Retina (tissue), 1 donor: ENCODE data around the gene AIG1.
A peak's percentile ranks its signal among the peaks of the same experiment; 100 is the strongest.

Experiments
- DNase-seq: peaks from one replicate; pipeline ENCODE4 v3.0.0-alpha.2; 2016

AIG1 gene

DNA sequence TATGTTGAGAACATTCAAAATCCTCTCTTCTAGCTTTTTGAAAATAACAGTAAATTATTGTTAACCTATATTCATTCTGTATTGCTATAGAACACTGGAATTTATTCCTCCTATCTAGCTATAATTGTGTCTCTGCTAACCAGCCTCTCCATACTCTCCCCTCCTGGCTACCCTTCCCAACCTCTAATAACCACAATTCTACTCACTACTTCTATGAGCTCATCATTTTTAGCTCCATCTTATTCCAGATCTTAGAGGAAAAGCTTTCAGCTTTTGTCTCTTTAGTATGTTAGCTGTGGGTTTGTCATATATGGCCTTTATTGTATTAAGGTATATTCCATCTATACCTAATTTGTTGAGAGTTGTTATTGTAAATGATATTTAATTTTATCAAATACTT is 108.8 kb downstream of the AIG1 start:
- DNase-seq, result no peak

DNA sequence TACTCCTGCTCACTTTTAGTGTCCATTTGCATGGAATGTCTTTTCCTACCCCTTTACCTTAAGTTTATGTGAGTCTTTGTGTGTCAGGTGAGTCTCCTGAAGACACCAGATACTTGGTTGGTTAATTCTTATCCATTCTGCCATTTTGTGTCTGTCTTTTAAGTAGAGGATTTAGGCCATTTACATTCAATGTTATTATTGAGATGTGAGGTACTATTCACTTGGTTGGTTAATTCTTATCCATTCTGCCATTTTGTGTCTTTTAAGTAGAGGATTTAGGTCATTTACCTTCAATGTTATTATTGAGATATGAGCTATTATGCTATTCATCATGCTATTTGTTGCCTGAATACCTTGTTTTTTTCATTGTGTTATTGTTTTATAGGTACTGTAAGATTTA is 113.8 kb downstream of the AIG1 start:
- no peak for DNase-seq

DNA sequence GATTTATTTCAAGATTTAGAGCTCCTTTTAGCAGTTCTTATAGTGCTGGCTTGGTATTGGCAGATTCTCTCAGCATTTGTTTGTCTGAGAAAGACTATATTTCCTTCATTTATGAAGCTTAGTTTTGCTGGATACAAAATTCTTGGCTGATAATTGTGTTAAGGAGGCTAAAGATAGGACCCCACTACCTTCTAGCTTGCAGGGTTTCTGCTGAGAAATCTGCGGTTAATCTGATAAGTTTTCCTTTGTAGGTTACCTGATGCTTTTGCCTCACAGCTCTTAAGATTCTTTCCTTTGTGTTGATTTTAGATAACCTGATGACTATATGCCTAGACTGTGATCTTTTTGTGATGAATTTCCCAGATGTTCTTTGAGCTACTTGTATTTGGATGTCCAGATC is 114.3 kb downstream of the AIG1 start:
- no peak for DNase-seq

DNA sequence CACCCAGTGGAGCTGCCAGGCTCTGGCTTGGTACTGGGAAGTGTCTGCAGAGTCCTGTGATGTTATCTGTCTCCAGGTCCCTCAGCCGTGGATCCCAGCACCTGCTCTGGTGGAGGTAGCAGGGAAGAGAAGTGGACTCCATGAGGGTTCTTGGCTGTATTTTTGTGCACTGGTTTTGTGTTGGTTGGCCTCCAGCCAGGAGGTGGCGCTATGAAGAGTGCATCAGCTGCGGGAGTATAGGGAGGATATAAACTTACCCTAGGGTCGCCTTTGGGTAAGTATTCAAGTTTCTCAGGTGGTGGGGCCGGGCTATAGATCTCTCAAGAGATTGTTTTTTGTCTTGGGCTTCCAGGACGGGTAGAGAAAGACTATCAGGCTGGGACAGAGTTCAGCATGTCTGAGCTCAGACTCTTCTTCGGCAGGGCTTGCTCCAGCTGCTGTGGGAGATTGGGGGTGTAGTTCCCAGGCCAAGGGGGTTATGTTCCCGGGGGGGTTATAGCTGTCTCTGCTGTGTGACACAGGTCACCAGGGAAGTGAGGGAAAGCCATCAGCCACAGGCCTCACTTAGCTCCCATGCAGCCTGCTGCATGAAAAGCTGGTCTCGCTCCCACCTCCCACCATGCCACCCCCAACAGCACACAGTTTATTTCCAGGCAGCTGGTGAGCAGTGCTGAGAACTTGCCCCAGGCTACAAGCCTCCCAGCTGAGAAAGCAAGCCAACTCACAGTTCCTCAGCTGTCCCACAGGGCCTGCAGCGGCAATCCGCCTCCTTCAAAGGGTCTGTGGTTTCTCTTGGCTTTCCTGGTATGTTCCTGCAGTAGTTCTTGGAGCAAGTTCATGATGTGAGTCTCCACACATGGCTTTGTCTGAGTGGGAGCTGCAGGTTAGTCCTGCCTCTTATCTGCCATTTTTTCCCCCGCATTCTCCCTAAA is 115.7 kb downstream of the AIG1 start:
- DNase-seq, result no peak

DNA sequence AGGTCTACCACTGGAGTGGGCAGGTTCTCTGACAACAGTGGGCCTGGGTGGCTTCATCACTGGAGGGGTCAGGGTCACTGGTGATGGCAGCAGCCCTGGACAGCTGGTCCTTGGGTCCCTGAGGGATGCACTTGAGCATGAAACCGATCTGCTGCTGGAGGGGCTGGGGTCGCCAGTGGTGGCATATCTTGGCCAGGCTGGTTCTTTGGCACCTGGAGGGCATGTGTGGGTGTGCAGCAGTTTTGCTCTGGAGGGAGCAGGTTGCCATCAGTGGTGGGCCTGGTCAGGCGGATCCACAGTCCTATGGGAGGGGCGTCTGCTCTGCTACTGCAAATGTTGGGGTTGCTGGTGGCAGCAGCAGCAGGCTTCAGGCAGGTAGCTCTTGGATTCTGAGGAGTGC is 117.0 kb downstream of the AIG1 start:
- DNase-seq, result no peak

DNA sequence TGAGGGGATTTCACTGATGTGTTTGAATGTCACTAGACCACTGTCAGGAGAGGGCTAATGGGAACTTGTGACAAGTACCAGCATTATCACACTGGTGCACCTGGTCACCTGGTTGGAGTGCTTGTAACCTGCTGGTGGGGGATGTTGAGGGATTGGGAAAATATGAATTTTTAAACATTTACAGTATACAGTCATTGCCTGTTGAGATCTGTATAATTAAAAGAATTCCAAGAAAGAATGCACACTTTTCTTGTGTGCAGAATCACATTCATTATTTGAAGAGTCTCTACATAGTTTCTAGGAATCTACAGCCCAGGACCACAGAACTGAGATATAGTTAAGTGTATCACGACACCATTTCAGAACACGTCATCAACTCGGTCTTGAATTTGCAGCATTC is 118.4 kb downstream of the AIG1 start:
- DNase-seq, result no peak

DNA sequence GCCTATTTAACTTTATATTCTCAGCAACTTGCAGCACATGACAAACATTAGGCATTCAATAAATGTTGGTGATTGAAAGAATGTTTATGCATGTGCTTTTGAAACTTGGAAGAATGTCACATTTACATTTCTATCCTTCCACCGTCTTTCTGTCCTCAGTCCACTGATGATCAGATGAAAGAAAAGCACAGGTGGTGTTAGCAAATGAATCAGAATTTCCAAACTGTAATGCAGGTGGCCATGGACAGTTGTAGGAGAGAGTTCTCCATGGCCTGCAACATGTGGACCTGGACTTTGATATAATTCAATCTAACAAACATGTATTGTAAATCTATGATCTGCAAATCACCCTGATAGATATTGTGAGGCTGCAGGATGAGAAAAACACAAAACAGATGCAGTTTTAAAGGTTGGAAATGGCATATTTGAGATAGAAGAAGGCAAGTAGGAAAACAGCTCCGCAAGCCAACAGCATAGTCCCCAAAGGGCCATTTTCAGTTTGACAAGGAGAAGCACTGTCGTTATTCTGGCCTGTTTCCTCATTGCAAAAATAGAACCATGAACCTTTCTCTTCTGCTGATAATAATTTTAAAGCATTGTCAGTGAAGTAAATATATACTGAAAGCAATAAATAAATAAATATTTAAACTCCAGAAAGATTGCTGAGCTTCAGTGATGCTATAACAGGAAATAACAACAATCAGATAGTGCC is 119.4 kb downstream of the AIG1 start:
- no peak for DNase-seq

DNA sequence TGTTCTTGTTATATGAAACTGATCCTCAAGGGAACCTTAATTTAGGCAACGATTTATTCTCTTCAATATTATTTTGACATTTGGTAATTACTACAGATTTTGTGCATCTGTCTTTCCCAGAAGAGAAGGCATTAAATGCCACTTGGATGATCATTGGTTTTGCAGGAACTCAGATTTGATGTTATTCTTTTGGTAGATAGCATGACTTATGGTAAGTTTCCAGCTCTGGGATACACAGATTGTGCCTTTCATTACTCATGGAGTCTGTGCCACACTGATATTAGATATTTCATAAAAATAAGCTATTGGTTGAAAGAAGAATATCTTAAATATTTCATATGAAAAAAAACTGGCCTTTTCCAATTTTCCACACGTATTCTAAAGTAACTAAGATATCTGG is 120.1 kb downstream of the AIG1 start:
- DNase-seq, result no peak

DNA sequence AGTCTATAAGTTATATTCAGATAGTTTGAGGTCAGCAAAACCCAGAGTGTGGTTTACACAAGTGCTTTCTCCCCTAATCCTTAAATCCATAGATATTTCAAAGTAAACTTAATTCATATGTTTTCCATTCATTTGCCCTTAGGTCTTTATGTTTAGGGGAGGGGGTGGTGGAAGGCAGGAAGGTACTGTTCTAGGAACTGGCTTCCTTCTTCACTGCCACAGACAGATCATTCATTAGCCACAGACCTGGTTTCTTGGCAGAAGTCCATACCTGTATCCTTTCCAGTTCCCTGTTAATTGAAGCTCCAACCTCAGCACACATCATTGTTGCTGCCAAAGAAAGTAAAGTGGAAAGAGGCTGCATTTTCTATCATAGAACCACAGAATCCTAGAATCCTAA is 123.0 kb downstream of the AIG1 start:
- no peak for DNase-seq

DNA sequence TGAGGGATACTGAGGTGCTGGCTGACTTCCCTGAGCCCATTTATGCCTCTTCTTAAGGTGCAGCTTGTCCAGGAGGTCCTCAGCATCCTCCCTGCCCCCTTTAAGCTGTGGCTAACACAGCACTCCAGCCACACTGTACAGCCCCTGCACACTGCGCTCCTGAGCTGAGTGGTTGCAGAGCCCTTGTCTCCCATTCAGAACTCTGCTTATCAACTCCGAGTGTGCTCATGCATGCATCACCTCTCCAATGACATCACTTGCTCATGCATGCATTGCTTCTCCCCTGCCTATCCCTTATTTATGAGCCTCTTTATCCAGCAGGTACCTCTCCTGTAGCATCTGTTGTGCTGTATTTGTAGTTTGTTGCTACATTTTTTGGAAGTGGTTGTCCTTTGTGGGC is 124.6 kb downstream of the AIG1 start:
- no peak for DNase-seq

DNA sequence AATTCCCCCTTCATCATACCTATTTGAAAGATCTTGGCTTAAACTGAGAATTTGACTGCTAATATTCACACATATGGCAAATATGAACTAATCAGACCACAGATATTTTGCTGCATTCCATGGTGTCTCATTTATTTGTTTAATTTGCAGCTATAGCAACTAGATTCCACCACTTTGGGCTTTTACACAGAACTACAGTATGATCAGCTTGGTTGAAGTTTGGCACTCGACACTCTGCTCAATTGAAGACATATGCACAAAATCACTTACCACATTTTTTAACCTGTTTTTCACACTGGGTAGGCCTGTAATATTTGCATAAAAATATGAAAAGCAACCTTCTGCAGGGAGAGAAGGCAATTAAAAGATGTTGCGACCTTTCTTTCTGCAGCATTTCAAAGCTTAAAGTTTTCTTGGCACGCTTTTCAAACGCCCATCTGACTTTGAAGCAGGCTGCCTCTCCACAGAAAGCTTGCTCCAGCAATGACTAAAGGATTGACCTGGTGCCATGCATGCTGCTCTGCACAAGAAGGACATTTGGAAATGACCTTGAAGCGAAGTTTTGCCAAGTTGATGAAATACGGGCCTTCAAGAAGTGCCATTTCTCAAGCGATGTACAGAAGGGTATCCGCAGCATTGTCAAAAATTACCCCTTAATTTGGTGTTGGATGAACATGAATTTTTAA is 126.7 kb downstream of the AIG1 start:
- DNase-seq, result no peak

DNA sequence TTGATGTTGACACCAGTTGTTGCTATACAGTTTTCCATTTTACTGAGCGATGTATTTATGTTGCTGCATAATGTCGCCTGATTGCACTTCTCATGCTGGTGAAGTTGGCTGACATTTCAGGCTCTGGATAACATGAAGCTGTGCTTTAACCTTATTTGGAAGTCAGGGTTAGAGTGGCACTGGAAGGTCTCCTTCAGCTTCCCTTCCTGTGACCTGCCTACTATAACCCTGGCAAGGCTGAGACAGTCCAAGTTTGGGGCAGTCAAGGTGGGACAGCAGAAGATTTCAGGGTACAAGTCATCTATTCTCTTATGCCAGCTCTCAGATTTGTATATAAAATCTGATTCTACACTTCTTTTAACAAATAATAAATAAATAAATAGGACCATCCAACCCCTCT is 127.6 kb downstream of the AIG1 start:
- no peak for DNase-seq

DNA sequence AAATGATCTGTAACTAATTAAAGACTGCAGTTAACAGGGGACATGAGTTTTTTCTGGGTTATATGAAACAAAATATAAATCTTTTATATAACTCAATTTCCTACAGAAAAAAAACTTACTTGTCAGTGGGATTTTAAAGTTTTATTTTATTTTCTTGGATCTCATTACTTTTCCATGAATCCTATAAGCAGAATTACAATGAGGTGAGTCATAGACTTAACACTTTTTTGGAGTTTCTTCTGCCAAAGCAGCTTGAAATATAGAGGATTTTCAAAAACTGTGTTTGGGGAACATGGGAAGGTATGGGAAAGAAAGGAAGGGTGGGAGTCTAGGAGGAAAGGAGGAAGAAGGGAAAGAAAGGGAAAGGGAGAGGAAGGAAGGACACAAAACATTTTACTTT is 130.7 kb downstream of the AIG1 start:
- no peak for DNase-seq

DNA sequence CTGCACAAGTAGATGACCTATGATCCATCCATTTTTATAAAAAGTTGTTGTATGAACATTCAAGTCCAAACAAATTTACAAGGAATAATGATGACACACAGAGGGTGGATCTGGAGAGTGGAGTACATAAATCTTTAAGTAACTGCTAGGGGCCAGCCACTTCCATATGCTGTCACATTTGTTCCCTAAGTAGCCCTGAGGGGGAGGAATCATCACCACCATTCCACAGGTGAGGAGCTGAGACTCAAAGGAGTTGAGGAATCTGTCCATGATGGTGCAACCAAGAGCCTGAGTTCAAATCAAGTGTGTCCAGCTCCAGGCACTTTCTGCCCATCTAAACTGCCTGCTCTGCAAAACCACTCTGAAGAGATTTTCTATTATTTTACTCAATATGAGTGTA is 132.1 kb downstream of the AIG1 start:
- DNase-seq, result no peak

DNA sequence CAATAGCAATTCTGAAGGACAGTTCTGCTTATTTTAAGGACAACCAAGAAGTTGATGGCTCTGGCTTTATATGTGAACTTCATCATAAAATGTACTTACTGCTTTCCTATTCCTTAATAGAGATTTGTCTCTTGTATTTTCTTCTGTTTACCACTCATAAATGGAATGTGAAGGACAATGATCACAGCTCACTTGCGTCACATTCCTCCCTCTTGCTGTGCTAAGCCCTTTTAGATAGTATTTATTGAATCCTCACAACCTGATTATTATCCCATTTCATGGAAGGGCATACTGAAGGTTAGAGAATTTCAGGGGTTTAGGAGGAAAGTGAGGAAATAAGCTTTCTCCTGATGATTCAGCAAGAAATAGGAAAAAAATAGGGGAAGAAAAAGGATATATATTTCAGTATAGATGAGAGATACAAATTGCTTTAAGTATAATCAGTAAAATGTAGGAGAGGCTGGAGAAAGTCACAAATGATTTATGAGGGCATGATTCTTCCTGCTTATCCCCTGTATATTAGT is 132.9 kb downstream of the AIG1 start:
- no peak for DNase-seq

DNA sequence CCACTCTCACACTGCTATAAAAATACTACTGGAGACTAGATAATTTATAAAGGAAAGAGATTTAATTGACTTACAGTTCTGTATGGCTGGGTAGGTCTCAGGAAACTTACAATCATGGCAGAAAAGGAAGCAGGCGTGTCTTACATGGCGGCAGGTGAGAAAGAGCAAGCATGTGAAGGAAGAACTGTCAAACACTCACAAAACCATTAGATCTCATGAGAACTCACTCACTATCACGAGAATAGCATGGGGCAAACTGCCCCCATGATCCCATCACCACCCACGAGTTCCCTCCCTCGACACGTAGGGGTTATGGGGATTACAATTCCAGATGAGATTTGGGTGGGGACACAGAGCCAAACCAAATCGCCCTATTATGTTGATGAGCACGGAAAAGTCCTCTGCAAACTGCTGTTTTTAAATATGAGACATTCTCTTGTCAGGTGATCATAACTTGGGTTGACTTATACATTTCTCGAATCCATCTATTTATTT is 133.5 kb downstream of the AIG1 start:
- no peak for DNase-seq

DNA sequence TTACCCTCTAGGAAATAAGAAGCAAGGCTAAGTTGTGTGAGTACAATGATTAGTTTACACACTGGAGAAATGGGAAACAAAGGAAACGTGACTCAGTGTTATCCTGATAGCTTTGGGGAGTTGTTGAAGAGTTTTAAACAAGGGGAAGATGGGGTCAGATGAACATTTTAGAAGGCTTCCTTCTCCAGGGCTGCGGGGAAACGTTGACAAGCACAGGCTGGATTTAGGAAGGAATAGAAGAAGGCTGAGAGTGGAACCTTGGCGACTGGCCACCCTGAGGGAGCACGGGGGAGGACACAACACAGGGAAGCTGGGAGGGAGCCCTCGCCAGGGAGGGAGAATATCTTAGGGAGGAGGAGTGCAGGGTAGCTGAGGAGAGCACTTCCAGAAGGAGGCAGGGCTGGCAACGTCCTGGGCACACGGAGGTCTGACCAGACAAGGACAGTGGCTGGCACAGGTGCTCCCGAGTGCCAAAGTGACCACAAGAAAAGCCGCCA is 134.7 kb downstream of the AIG1 start:
- DNase-seq, result no peak

DNA sequence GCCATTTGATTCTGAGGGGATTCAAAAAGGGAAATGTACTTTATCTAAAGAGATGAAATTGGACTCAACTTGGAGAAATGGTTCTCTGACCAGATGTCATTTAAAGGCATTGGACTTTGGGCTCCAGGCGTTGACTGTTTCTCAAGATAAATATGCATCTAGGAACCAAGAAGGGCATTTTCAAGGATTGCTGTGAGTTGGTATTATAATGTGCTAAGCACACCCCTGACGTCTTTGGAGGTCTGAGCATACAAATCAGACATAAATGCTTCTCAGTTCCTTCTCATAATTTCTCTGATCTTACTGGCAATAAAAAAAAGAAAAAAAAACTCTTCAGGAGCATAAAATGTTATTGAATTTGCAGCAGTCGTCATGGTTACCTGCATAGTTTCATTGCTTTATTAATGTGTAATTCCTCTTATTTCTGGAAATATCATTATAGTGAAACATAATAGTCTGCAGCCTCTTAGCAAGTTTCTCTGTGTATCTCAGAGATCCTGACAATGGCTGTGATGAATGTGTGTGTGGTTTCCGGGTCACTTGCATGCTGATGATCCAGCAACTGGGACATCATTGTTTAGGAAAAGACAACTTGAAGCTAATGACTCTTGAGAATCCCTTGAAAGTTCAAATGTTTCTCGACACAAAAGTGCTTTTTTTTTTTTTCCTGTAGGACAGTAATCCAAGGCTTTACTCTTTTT is 136.0 kb downstream of the AIG1 start:
- DNase-seq, result peak; percentile 68

DNA sequence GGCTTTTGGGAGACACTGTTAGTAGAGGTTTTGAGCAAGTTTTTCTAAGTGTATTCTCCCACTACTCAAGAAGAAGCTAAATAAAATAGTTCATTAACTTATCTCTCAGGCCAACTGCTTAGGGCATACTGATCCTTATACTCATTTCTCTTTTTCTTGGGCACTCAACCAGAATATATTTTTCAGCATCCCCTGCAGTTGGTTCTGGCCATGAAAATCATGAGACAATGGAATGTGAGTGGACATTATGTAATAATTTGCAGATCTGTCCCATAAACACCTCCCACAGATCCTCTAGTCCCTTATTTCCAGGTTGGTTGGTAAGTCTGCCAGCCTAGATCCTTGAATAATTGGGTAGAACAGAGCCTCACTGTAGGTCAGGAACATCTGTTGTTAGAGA is 136.7 kb downstream of the AIG1 start:
- peak; percentile 51 for DNase-seq

DNA sequence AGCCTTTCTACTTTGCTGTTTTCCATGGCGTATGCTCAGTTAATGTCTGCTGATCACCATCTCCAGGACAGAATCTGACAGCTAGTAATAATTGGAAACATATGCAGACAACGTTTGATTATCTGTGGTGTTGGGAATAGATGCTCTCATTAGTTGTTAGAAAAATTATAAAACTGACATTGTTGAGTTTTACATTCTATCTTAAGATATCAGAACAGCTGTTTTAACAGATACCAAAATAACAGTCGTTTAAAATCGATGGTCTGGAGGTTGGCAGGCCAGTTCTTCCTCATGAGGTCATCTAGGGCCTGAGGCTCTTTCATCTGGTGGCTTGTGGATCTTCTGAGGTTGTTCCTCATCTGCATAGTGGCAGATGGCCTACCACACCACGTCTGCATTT is 137.6 kb downstream of the AIG1 start:
- no peak for DNase-seq

DNA sequence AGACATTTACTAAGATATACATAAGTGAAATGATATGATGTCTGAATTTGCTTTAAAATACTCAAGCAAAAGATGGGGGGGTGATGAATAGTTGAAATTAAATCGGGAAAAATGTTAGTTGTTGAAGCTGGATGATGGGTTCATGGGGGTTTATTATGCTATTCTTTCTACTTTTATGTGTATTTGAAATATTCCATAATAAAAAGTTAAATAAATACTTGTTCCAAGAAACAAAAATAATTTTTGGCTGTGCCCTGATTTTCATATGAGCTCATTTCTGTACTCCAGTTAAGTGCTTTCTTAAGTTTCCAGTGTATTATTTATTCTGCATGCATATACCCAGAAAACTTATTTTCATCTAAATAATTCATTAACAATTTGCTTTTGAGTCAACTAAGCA is 138.6 kb downstream of the AIG1 start:
- no peak for DNase-seq

DNA sequence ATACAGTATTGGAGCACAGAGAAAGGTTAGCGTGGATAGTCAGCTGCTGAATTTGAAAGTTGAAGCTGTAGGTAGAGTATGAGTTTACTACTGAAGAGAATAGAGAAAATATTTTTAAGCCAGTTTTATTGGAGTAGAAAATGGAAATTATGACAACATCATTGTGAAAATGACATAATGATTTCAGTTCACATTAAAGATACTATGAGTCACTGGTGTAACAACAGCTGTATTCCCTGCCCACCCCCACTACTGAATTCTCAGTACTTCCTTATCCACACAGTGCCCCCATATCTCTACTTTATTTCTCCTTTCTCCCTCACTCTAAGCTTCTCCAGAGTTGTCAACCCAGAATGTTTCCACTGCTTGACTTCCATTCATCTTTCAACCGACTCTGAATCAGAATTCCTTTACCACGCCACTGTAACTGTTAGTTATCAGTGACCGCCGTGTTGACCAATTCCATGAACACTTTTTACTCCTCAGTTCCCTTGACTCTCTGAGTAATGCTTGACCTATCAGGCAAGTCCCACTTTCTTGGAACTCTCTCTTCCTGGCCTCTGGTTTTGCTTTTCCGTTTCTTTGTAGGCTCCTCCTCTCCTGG is 139.6 kb downstream of the AIG1 start:
- DNase-seq, result no peak
